ENCODE data around the gene GRK5. TPM values are rescaled to one million over a fixed set of nuclear protein-coding genes. Genes with fewer than 3 reads are reported as not detected.

GRK5 gene
- total RNA-seq, 2 donors from 2014 or later = 9.1 to 11.9 TPM

- Histone ChIP-seq H3K27ac (ENCODE audit: low read depth, low read length) (no peak overlapping the region), H3K36me3 (ENCODE audit: control insufficient read depth, insufficient read depth, low read length) (no peaks in the 10 kb centered on the region), H3K4me1 (ENCODE audit: control insufficient read depth, insufficient read depth, low read length) (no peaks in the 10 kb centered on the region), H3K9me3 (ENCODE audit: control insufficient read depth, low read length) (peaks cover 14% of the 10 kb centered on the region), H3K27me3 (ENCODE audit: control insufficient read depth, insufficient read depth, low read length, poor library complexity, severe bottlenecking) (no peaks in the 10 kb centered on the region), H3K4me3 (ENCODE audit: low read length) (no peak overlapping the region), H3K9ac (ENCODE audit: extremely low read depth, low read length, poor library complexity, severe bottlenecking) (no peak overlapping the region)
- H3K4me3 Mint-ChIP-seq = no peak overlapping the region
- H3K4me1 Mint-ChIP-seq = no peaks in the 10 kb centered on the region
- no peaks in the 10 kb centered on the region for H3K27me3 Mint-ChIP-seq (ENCODE audit: insufficient read depth)
- H3K9me3 Mint-ChIP-seq = peaks cover 27% of the 10 kb centered on the region
- peaks cover 5% of the 10 kb centered on the region for H3K36me3 Mint-ChIP-seq (ENCODE audit: low read depth)
- 80 to 100% methylated on average over 1 to 2 of the region's 2 CpGs for WGBS, 2 experiments (ENCODE audit: insufficient coverage in 1 of 2, insufficient read length in 1 of 2)
- TF ChIP-seq CTCF (conservative IDR thresholded peaks at IDR 0.05) = no peak
- H3K27ac Mint-ChIP-seq = no peak overlapping the region
- DNase-seq = no peak
Observed at GRCh38 chr10:119358567-119358966, 151.2 kb downstream of the GRK5 start.

- Histone ChIP-seq H3K27ac (ENCODE audit: low read depth, low read length) (no peak overlapping the region), H3K4me3 (ENCODE audit: low read length) (no peak overlapping the region), H3K27me3 (ENCODE audit: control insufficient read depth, insufficient read depth, low read length, poor library complexity, severe bottlenecking) (no peaks in the 10 kb centered on the region), H3K9me3 (ENCODE audit: control insufficient read depth, low read length) (peaks cover 14% of the 10 kb centered on the region), H3K9ac (ENCODE audit: extremely low read depth, low read length, poor library complexity, severe bottlenecking) (no peak overlapping the region), H3K4me1 (ENCODE audit: control insufficient read depth, insufficient read depth, low read length) (no peaks in the 10 kb centered on the region), H3K36me3 (ENCODE audit: control insufficient read depth, insufficient read depth, low read length) (no peaks in the 10 kb centered on the region)
- Mint-ChIP-seq H3K4me3 (no peak overlapping the region), H3K27ac (no peak overlapping the region), H3K36me3 (ENCODE audit: low read depth) (peaks cover 5% of the 10 kb centered on the region), H3K27me3 (ENCODE audit: insufficient read depth) (no peaks in the 10 kb centered on the region), H3K4me1 (no peaks in the 10 kb centered on the region), H3K9me3 (peaks cover 27% of the 10 kb centered on the region)
- DNase-seq = no peak
- no peak for TF ChIP-seq CTCF (conservative IDR thresholded peaks at IDR 0.05)
- 89 to 94% methylated on average over 3 to 4 of the region's 4 CpGs for WGBS, 2 experiments (ENCODE audit: insufficient coverage in 1 of 2, insufficient read length in 1 of 2)
Observed at GRCh38 chr10:119359025-119359424, 151.7 kb downstream of the GRK5 start.

- Histone ChIP-seq H3K9ac (ENCODE audit: extremely low read depth, low read length, poor library complexity, severe bottlenecking) (no peak overlapping the region), H3K27me3 (ENCODE audit: control insufficient read depth, insufficient read depth, low read length, poor library complexity, severe bottlenecking) (no peaks in the 10 kb centered on the region), H3K27ac (ENCODE audit: low read depth, low read length) (no peak overlapping the region), H3K4me3 (ENCODE audit: low read length) (no peak overlapping the region), H3K36me3 (ENCODE audit: control insufficient read depth, insufficient read depth, low read length) (no peaks in the 10 kb centered on the region), H3K4me1 (ENCODE audit: control insufficient read depth, insufficient read depth, low read length) (no peaks in the 10 kb centered on the region), H3K9me3 (ENCODE audit: control insufficient read depth, low read length) (peaks cover 13% of the 10 kb centered on the region)
- Mint-ChIP-seq H3K4me3 (no peak overlapping the region), H3K4me1 (no peaks in the 10 kb centered on the region), H3K27me3 (ENCODE audit: insufficient read depth) (no peaks in the 10 kb centered on the region), H3K9me3 (peaks cover 23% of the 10 kb centered on the region), H3K27ac (no peak overlapping the region), H3K36me3 (ENCODE audit: low read depth) (peaks cover 5% of the 10 kb centered on the region)
- WGBS, 2 experiments (ENCODE audit: insufficient coverage in 1 of 2, insufficient read length in 1 of 2) = 93 to 98% methylated on average over 5 to 9 of the region's 11 CpGs
- no peak for DNase-seq
- TF ChIP-seq CTCF (conservative IDR thresholded peaks at IDR 0.05) = no peak
Observed at GRCh38 chr10:119360181-119360921, 153.0 kb downstream of the GRK5 start.

Measured in endodermal cell (in vitro differentiated cells).